Measurements from ENCODE around the gene HGF.
"Not testable (repeated sequence)": the region's sequence is repeated elsewhere in the genome, so short reads cannot be mapped to it uniquely, and the experiment has no call there.

Gene HGF

DNA sequence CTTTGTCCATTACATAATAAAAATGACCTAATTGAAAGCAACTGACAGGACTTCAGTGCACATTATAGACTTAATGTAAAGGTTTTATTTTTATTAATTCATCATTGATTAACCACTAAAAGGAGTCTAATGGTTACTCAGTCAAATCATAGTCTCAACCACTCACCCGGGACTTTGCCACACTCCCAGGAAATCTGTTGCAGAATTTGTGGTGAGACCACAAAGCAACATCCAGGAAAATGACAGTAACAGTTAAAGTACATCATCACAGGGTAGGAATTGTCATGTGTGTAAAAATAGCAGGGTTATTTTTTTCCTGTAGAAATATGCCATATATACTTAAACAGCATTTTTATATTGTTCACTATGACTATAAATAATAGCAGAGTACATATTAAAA, 6.3 kb upstream of the HGF start:
- DNase-seq (ENCODE audit: low read depth): no peak

DNA sequence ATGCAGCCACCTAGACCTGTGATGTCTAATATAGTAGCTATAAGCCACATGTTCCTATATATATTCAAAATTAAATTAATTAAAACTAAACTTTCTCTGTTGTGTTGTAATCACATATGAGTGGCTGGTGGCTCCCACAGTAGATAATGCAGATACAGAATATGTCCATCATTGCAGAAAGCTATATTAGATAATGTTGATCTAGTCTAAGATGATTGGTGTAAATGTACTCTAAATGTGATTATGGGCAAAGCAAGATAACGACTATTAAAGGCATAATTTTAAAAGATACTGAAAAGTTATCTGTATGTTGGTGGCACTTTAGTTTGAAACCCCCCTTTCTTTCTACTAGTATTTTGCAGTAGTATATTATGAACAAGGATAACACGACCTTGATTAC, 5.7 kb upstream of the HGF start:
- DNase-seq (ENCODE audit: low read depth): no peak

DNA sequence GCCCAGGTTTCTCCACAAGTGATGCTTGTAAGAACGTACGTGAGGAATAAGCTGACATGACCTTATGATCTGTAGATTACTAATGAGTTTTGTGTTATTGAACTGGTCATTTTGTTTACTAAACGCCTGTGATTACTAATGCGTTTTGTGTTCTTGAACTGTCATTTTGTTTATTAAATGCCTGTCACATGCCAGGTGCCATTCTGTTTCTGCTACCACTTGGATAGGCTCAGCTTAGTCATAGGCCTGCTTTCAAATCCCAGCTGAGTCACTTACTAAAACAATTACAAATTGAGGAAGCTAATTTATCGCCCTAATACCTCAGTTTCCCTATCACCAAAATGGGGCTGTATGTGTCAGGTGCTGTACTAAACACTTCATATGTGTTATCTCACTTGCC, 4.7 kb upstream of the HGF start:
- DNase-seq (ENCODE audit: low read depth): no peak

DNA sequence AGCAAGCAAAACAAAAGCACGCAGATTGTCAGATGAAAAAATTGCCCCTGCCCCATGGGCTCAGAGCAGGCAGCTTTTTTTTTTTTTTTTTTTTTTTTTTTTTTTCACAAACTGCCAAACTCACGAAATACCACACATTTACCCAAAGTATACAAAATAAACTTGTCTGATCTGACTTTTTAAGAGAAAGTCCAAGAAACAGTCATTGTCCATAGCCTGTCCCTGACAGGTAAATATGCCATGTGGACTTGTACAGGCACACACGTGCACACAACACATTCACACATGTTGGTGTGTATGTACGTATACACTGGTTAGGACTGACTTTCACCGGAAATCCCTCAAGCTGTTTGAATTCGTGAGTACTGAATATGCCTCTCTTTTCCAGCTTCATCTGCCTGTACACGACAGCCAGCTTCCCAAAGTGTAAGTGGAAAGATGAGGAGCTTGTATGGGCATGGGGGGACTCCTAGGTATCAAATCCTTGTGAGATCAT, 929 bp upstream of the HGF start:
- DNase-seq (ENCODE audit: low read depth): no peak

DNA sequence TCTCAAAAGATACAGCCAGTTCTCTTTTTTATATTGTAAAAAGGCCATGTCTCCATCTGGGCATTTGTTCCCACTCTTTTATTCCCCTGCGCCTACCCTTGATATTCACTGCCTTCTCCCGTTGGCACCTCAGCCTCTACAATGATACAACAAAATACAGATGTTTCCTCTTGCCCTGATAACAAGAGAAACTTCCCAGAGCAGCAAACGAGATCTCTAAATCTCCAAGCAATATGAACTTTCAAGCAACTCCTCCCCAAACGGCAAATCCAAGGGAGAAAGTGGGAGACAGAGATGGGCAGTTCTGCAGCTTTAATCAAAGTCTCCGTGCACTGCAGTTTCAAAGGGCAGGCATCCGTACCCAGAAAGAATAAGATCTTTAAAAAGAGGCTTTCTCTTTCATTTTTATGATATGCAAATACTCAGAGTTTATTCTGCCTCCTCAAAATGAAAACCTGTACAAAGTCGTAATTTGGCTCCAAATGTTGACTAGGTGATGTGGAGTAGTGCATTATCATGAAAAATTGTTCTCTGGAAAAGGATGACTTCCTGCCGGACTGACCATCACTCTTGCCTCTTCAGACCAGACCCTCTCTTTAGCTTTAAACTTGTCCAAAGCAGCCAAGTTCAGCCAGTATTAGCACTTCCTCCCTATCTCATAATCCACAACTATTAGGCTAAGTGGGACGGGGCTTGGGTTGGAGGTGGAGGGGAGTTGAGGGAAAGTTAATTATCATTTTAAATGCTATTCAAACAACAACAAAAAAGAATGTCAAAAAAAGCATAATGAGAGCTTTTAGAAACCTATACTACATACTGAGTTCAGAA, 682 bp downstream of the HGF start:
- DNase-seq (ENCODE audit: low read depth): no peak

DNA sequence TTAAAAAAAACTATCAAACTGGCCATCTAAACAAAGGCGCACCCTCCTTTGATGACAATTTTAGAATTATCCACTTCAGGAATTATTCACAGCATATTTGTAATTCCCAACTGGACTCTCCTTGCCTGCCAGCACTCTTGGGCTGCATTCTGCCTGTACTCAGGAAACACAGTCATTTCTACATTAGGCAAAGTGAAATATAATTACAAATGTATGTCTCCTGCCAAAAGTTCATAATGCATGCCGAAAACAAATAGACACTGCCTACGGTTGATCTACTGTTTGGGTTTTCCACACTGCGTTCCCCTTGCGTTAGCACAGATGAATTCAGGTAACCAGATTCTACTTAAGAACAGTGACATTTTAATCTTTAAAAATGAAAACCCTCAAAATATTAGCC, 1.9 kb downstream of the HGF start:
- DNase-seq (ENCODE audit: low read depth): no peak

DNA sequence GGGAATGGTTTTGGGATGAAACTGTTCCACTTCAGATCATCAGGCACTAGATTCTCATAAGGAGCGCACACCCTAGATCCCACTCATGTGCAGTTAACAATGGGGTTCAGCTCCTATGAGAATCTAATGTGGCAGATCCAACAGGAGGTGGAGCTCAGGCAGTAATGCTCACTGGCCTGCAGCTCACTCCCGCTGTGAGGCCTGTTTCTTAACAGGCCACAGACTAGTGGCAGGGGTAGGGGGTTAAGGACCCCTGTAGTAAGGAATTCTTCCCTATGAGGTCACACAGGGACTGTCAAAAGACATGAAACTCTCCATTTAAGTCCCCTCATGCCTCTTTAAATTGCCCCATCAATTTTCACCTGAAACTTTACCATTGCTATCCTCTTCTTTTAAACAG, 8.0 kb downstream of the HGF start:
- DNase-seq (ENCODE audit: low read depth): no peak

DNA sequence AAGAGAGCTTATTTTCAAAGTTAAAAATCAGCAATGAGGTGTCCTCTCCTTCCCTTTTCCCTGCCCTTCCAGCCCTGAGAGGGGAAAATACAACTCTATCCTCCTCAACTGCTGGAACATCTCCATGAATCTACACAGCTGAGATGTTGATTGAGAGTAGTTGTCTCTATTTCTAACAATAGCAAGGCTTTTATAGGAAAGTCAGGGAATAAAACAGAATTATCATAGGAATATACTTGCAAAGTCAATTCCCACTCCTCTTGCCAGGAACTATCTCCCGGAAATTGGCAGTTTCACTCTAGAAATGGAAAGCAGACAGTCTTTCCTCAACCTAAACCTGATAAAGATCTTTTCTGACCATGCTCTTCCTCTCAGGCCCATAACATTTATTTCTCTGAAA, 8.8 kb downstream of the HGF start:
- DNase-seq (ENCODE audit: low read depth): no peak

DNA sequence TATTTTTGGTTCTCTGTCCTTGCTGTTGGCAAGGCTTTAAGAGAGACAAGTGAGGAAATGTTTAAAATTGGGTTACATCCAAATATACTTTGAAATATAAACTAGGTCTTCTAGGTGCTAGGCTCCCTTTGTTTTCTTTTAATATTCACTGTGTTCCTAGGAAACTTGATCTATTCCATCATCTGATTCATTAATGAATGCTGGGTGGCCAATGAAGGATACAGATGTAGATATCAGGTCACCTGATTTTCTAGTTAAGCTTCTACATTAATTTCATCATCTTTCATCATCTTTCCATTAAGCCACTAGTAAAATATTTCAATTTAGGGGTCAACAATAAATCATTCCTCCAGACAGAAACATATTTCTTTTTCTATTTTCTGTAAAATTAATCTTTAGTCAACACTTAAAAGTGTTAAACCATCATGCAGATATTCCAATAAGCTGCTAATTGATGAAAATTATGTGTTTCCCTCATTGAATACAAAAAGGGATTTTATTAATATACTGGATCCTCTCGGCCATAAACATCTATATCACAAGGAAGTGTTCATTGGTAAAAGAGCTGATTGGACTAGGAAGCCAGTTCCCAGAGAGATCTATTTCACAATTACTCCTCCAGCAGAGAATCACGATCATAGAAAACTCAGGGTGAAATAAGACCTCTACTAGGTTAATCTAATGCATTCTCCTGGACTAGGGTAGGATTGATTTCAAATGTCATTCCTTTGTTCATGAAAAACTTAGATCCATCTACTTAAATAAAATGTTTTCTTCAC, 14.7 kb downstream of the HGF start:
- DNase-seq (ENCODE audit: low read depth): no peak

DNA sequence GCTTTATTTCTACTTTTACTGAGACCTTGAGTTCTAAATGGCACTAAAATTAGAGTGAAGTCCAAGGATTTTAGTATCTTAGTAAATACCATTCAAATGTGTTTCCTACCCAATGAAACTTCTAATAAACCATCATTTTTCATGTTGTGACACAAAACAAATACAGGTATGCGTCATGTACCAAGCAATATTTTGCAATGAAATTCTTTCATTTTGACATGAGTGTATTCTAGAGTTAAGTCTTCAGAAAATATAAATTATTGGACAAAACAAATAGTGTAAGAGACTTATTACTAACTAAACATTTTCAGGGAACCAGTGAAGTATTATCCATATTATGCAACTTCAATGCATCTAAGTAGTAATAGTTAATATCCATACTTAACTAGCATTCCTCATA, 16.5 kb downstream of the HGF start:
- no peak for DNase-seq (ENCODE audit: low read depth)

DNA sequence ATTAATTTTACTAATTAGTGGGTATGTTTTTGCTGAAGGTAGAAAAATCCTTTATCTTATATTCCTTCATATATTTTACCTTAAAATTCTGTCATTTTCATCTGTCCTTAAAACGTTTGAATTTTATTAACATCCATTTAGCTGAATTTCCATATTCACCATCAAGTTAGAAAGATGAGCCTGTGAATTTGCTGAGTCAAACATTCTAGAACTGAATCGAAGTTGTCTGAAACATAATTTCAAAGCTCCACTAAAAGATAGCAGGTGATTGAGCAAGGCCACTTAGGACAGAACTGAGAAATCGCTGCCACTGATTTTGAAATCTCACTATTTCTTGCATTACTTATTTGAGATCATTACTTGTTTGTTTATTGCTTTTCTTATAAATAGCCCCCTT, 17.5 kb downstream of the HGF start:
- no peak for DNase-seq (ENCODE audit: low read depth)

DNA sequence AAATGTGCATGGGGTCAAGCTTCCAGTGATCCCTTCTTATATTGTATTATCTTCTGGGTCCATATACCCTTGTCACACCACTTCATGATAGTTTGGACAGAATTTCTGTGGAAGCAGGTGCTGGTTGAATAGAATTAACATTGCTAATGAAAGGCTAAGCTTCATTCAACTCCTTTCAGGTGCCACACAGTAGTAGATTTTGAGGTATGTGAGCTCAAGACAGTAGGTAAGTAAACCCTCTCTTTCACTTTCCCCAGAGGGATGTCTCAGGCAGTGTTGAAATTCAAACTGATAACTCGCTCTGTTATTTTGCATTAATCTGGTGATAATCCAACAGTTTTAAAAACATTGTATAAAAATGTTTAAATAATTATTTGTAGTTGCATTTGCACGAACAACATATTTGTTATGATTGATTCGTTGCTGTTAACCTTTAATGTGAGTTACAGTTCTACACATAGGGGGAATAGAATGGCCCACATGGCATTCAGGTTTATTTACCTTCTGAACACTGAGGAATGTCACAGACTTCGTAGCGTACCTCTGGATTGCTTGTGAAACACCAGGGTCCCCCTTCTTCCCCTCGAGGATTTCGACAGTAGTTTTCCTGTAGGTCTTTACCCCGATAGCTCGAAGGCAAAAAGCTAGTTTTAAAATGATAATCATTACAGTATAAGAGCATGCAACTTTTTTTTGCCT, 18.1 kb downstream of the HGF start:
- no peak for DNase-seq (ENCODE audit: low read depth)

DNA sequence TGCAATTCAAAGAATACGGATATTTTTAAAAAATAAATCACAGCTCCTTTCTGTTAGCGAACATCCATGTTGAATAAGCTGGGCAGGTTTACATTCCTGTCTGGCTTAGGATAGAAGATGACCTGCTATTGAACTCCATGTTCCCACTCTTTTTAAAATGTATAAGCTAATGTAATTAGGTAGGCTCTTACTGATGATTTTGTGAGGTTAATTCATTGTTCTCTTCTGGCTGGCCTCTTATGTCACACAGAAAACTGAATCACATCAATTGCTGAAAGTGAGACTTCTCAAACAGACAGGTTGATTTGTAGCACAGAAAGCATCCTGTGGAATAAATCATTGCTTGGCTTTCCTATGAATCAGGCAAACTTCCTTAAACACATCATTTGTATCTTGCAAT, 24.2 kb downstream of the HGF start:
- DNase-seq (ENCODE audit: low read depth): no peak

DNA sequence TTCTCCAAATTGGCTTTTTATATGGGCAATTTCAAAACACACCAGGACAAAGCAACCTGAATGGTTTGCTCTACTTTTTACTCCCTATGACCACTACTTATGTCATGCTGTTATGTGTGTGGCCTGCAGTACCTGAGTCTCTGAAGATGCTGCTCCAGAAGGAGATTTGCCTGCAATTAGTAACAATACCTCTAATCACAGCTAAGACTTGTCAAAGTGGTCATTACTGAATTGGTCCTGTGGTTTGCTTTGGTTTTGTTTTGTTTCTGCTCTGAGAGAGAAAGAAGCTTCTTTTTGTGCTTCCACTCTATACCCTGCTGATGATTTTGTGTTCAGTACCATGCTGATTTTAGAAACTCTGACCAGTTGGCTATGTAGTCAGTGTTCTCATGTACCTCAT, 25.5 kb downstream of the HGF start:
- no peak for DNase-seq (ENCODE audit: low read depth)

DNA sequence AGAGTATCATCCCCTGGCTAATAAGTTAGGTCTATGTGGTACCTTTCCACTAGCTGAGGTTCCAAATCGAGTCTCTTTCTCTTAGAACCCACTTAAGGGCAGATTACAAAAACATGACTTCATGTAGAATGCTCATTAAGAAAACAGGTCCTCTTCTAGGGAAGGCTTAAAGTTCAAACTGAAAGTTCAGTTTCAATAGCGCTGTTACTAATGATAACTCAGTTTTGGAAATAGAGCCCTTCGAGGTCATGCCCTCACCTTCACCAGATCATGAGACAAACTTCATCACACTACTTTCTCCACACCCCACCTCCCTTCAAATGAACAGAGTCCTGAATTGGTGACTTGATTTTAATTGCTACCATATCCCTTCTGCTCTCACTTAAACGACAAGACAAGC, 26.2 kb downstream of the HGF start:
- DNase-seq (ENCODE audit: low read depth): no peak

DNA sequence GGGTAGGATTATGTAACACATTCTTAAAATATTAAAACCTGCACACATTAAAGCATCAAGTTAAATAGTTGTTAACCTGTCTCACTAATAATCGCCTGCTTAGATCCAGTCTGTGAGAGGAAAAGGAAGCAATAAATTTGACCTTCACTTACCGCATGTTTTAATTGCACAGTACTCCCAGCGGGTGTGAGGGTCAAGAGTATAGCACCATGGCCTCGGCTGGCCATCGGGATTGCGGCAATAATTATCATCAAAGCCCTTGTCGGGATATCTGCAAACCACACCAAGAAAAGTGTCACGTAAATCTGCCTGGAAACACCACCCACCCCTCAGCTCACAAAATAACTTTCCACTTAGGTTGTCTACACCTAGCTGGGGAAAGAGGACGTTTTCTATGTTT, 26.6 kb downstream of the HGF start:
- DNase-seq (ENCODE audit: low read depth): no peak

DNA sequence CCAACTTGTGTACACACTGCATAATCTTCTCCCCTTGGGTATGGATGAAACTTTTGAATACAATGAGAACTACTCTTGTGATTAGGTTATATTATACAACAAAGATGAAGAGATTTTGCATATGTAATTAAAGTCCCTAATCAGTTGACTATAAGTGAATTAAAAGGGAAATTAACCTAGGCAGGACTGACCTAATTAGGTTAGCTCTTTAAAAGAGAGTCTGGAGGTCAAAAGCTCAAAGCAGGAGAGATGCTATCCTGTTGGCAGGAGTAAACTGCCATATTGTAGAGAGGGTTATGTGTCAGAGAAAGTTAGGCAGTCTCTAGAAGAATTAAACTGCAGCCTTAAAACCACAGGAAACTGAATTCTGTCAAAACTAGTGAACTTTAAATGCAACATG, 29.4 kb downstream of the HGF start:
- DNase-seq (ENCODE audit: low read depth): no peak

DNA sequence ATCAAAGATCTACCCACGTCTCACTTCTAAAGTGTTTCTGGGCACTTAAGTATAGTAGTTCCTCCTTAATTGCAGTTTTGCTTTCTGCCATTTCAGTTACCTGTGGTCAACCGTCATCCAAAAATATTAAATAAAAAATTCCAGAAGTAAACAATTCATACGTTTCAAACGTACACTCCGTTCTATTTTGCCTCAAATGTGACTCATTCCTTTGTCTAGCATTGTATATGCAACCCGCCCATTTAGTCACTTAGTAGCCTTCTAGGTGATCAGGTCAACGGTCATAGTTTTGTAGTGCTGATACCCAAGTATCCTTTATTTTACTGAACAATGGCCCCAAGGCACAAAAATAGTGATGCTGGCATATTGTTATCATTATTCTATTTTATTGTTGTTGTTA, 33.8 kb downstream of the HGF start:
- no peak for DNase-seq (ENCODE audit: low read depth)

DNA sequence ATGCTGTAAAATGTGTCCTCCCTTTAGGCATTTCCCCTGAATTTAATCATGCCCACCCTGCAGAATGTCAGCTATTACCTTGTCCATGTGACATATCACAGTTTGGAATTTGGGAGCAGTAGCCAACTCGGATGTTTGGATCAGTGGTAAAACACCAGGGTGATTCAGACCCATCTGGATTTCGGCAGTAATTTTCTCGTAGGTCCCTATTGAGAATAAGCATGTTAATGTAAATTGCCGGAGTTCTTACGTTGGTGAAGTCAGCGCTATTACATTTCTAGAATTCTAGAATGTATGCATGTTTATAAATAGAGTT, 44.1 kb downstream of the HGF start:
- DNase-seq (ENCODE audit: low read depth): peak; percentile 88

DNA sequence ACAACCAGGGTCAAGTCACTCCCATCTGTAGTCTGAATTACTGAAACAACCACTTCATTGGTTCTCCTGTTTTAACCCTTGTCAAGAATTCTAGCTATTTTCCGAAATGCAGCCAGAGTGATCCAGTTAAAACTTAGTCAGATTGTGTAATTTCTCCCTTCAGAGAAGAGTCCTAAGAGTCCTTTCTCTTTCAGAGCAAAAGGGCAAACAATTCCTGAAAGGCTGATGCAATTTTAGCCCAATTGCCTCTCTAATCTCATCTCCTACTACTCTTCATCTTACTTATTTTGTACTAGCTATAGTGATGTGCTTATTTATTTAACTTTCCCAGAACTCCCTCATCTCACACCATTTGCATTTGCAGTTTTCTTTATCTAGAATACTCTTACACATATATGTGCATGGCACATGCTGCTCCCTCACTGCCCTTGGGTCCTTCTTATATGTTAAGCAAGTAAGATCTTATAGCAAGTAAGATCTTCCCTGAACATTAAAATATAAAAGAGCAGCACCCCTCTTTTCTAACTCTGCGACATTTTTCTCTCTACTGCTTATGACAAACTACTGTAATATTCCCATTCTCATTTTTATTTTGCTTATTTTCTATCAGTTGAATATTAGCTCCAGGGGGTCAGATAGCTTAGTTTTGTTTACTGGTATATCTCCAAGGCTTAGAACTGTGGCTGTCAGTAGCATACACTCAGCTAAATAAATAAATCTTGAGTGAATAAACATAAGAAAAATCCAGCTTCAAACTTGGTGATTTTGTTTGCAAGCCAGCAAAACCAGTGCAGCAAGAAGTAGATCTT, 44.6 kb downstream of the HGF start:
- no peak for DNase-seq (ENCODE audit: low read depth)

DNA sequence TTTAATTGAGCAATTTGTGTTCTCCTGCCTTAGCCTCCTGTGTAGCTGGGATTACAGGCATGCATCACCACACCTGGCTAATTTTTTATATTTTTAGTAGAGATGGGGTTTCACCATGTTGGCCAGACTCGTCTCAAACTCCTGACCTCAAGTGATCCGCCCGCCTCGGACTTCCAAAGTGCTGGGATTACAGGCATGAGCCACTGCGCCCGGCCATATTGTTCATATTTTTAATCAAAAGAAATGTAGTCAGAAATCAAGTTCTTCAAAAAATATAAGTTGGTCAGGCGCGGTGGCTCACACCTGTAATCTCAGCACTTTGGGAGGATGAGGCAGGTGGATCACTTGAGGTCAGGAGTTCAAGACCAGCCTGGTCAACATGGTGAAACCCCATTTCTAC, 47.6 kb downstream of the HGF start:
- DNase-seq (ENCODE audit: low read depth): not testable (repeated sequence)

DNA sequence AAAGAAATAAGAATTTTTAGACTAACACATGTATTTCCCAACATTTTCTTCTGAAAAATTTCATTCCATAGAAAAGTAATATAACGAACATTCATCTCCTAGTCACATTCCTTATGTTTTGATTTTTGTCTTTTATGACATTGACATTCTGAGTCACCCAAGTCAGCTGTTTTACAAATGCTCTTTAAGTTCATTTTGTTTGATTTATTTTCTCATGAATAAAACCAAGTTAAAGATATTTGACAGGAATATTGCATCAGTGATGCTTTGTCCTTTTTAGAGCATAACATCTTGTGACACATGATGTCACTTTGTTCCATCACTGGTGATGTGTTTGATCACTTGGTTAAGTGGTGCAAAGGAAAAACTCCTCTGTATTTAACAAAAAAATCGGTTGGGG, 48.4 kb downstream of the HGF start:
- no peak for DNase-seq (ENCODE audit: low read depth)
